ENCODE data around the gene SLC39A8. TPM values are rescaled to one million over a fixed set of nuclear protein-coding genes. Genes with fewer than 3 reads are reported as not detected.
"Not testable (repeated sequence)": the region's sequence is repeated elsewhere in the genome, so short reads cannot be mapped to it uniquely, and the experiment has no call there.

The SLC39A8 gene
- total RNA-seq, 1 donor from 2014 or later, result 7.6 TPM

DNA sequence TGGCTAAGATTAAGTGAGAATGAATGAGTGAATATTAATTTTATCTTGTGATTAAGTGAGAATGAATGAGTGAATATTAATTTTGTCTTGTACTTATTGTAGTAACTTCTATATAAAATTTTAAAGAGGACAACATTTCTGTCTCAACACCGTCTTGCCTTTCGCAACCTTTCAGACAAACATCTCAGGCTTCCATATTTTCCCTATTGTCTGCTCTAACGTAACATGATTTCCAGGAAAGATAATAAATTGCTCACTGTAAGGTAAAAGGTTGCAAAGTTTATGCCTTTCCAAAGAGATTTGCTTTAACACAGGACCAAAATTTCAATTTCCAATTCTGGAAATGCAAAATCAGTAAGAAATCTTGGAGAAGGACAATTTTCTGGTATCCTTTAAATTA lies 41.7 kb upstream of the SLC39A8 start:
- TF ChIP-seq, protein P1, sequence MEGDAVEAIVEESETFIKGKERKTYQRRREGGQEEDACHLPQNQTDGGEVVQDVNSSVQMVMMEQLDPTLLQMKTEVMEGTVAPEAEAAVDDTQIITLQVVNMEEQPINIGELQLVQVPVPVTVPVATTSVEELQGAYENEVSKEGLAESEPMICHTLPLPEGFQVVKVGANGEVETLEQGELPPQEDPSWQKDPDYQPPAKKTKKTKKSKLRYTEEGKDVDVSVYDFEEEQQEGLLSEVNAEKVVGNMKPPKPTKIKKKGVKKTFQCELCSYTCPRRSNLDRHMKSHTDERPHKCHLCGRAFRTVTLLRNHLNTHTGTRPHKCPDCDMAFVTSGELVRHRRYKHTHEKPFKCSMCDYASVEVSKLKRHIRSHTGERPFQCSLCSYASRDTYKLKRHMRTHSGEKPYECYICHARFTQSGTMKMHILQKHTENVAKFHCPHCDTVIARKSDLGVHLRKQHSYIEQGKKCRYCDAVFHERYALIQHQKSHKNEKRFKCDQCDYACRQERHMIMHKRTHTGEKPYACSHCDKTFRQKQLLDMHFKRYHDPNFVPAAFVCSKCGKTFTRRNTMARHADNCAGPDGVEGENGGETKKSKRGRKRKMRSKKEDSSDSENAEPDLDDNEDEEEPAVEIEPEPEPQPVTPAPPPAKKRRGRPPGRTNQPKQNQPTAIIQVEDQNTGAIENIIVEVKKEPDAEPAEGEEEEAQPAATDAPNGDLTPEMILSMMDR (IDR thresholded peaks at IDR 0.05; ENCODE audit: insufficient read depth, low read length, severe bottlenecking), result no peak
- no peak for FAIRE-seq

DNA sequence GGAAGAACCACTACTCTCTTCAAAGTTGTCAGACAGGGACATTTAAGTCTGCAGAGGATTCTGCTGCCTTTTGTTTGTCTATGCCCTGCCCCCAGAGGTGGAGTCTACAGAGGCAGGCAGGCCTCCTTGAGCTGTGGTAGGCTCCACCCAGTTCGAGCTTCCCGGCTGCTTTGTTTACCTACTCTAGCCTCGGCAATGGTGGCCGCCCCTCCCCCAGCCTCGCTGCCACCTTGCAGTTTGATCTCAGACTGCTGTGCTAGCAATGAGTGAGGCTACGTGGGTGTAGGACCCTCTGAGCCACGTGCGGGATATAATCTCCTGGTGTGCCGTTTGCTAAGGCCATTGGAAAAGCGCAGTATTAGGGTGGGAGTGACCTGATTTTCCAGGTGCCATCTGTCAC lies 35.0 kb upstream of the SLC39A8 start:
- H3K4me3 ChIP-seq (ENCODE audit: low read depth, low read length); H3K36me3 ChIP-seq (ENCODE audit: control insufficient read depth, insufficient read depth, low read length); DNase-seq (ENCODE audit: low read depth); FAIRE-seq; H3K27me3 ChIP-seq (ENCODE audit: control insufficient read depth, insufficient read depth, low read length): not testable (repeated sequence)

More for the DNA sequence above, 41.7 kb upstream of the SLC39A8 start:
- no peak for DNase-seq (ENCODE audit: low read depth)
- no peaks in the 10 kb centered on the region for H3K27me3 ChIP-seq (ENCODE audit: control insufficient read depth, insufficient read depth, low read length)
- H3K36me3 ChIP-seq (ENCODE audit: control insufficient read depth, insufficient read depth, low read length), result no peaks in the 10 kb centered on the region
- H3K4me3 ChIP-seq (ENCODE audit: low read depth, low read length), result no peak overlapping the region

DNA sequence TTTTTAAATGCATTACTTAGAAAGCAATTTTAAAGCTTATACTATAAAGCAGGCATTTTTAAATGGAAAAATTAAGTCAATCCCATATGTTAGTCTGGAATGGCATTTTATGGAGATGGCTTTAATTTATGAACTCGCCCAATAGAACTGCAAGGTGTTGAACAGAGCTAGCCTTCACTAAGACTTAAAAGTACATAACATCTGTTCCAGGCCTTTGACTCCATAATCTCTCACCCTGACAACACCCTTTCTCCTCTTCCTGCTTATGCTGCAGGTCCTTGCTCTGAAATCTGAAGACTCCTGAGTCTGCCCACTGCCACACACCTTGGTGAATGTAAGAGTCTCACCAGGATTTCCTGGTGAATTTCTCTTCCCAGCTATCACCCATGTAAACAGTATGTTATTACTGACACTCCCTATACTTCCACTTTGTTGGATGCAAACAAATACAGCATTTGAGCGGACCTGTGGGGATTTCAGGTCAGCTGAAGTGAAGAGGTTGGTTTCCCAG lies 17.7 kb upstream of the SLC39A8 start:
- FAIRE-seq (no peak), DNase-seq (ENCODE audit: low read depth) (no peak)
- H3K4me3 ChIP-seq (ENCODE audit: low read depth, low read length), result no peak overlapping the region
- no peaks in the 10 kb centered on the region for H3K36me3 ChIP-seq (ENCODE audit: control insufficient read depth, insufficient read depth, low read length)
- TF ChIP-seq, protein P1 (IDR thresholded peaks at IDR 0.05; ENCODE audit: insufficient read depth, low read length, severe bottlenecking), result no peak
- H3K27me3 ChIP-seq (ENCODE audit: control insufficient read depth, insufficient read depth, low read length), result no peaks in the 10 kb centered on the region

DNA sequence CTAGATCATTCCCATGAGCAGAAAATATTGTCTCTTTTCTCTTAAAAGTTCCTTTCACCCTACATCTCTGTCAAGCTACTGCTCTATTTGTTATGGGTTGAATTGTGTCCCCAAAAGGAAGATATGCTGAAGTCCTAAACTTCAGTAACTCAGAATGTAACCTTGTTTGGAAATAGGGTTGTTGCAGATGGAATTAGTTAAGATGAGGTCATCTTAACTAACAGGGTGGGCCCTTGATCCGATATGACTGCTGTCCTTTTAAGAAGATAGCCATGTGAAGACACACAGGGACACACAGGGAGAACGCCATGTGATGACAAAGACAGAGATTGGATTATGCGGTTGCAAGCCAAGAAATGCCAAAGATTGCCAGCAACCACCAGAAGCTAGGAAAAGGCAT lies 12.8 kb upstream of the SLC39A8 start:
- TF ChIP-seq, protein P1 (IDR thresholded peaks at IDR 0.05; ENCODE audit: insufficient read depth, low read length, severe bottlenecking), result no peak
- Histone ChIP-seq H3K27me3 (ENCODE audit: control insufficient read depth, insufficient read depth, low read length) (no peaks in the 10 kb centered on the region), H3K4me3 (ENCODE audit: low read depth, low read length) (no peak overlapping the region), H3K36me3 (ENCODE audit: control insufficient read depth, insufficient read depth, low read length) (no peaks in the 10 kb centered on the region)
- FAIRE-seq (peak; percentile 28), DNase-seq (ENCODE audit: low read depth) (no peak)

DNA sequence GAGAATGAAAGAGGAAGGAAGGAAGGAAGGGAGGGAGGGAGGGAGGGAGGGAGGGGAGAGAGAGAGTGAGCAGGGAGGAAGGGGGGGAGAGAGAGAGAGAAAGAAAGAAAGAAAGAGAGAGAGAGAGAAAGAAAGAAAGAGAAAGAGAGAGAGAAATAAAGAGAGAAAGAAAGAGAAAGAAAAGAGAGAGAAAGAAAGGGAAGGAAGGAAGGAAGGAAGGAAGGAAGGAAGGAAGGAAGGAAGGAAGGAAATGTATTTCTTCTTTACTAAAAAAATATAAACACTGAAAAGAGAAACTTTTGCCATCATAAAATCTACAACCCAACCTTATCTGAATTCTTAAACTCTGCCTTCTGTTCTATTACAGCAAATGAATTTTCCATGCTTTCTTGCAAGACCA lies 12.4 kb upstream of the SLC39A8 start:
- FAIRE-seq; H3K27me3 ChIP-seq (ENCODE audit: control insufficient read depth, insufficient read depth, low read length); H3K4me3 ChIP-seq (ENCODE audit: low read depth, low read length); DNase-seq (ENCODE audit: low read depth); H3K36me3 ChIP-seq (ENCODE audit: control insufficient read depth, insufficient read depth, low read length): not testable (repeated sequence)

DNA sequence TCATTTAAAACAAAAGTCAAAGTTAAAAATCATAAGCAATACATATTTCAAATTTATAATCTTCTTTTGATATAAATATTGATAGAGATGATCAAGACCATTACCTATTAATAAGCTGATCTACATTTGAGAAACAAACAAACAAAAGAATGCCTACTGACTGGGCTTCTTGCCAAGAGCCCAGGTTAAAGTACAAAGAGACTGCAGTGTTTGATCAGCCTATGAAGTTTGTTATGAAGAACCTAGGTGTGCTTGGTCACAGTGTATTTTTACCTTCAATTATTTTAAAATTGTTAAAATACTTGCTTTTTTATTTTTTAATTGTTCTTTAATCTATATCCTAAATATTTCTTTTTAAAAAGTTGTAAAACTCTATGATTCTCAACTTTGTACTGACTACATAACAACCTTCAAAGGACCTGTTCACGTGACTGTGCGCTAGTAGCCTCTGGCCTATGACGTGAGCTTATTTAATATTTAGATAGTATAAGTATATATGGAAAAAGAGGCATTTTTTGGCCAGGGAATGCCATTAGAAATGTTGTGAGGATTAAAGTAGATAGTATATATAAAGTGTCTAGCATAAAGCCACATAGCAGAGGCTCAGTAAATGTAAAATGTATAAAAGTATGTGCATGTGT lies 11.4 kb upstream of the SLC39A8 start:
- FAIRE-seq (no peak), DNase-seq (ENCODE audit: low read depth) (no peak)
- no peaks in the 10 kb centered on the region for H3K27me3 ChIP-seq (ENCODE audit: control insufficient read depth, insufficient read depth, low read length)
- H3K36me3 ChIP-seq (ENCODE audit: control insufficient read depth, insufficient read depth, low read length), result no peaks in the 10 kb centered on the region
- H3K4me3 ChIP-seq (ENCODE audit: low read depth, low read length), result no peak overlapping the region
- TF ChIP-seq, protein P1 (IDR thresholded peaks at IDR 0.05; ENCODE audit: insufficient read depth, low read length, severe bottlenecking), result no peak

DNA sequence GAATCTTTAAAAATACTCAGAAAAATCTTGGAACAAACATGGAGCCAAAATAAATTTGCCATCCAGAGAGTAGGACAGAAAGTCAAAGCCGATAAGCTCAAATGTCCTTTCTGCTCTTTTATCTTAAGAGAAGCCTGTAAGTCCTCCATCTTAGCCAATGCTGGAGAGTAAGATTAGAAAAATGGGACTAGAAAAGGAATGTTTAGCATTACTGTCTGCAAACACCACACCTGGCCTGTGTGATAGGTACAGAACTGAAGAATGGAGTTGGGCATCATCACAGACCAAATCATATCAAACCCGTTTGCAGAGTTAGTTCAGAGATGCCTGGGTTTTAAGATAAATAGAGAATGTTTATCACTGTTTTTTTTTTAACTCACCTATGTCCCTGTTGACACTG lies 10.5 kb upstream of the SLC39A8 start:
- Histone ChIP-seq H3K36me3 (ENCODE audit: control insufficient read depth, insufficient read depth, low read length) (no peaks in the 10 kb centered on the region), H3K4me3 (ENCODE audit: low read depth, low read length) (no peak overlapping the region), H3K27me3 (ENCODE audit: control insufficient read depth, insufficient read depth, low read length) (no peaks in the 10 kb centered on the region)
- TF ChIP-seq, protein P1 (IDR thresholded peaks at IDR 0.05; ENCODE audit: insufficient read depth, low read length, severe bottlenecking), result no peak
- FAIRE-seq (no peak), DNase-seq (ENCODE audit: low read depth) (no peak)
